Body of pancreas (tissue), 4 donors: ENCODE results near the gene TGM5. TPM values are rescaled to one million over a fixed set of nuclear protein-coding genes. Genes with fewer than 3 reads are reported as not detected.

ENCODE experiments used
- ATAC-seq: fragments of 150-250 bp; one replicate; pipeline ENCODE4 v1.9.1; 2016
- DNase-seq, 4 donors: peaks; one replicate each; pipeline ENCODE4 v3.0.0-alpha.2; 2019
- H3K27ac ChIP-seq, 4 donors: fragments of 200-600 bp; sonication (generic); 1 replicate in 3 of 4; 2 replicates in 1 of 4; pipeline versions ENCODE4 v1.5.1 to v1.6.1; 2016 to 2019; ENCODE audit warnings: mild to moderate bottlenecking in 1 of 4, mixed read lengths in 1 of 4, moderate library complexity in 1 of 4
- H3K27me3 ChIP-seq, 2 donors: fragments of 200-600 bp; sonication (generic); one replicate each; pipeline ENCODE4 v1.6.0; 2016; ENCODE audit warnings: mild to moderate bottlenecking in 1 of 2
- H3K36me3 ChIP-seq, 2 donors: fragments of 200-600 bp; sonication (generic); replicated peaks in 1 of 2; 2 replicates each; pipeline ENCODE4 v1.5.1; 2016; ENCODE audit warnings: low read depth in 2 of 2; ENCODE audit not compliant: insufficient read depth in 1 of 2
- H3K4me1 ChIP-seq: fragments of 200-600 bp; sonication (generic); one replicate; pipeline ENCODE4 v1.6.0; 2016
- H3K4me3 ChIP-seq, 2 donors: fragments of 200-600 bp; sonication (generic); 1 replicate in 1 of 2; 2 replicates in 1 of 2; pipeline ENCODE4 v1.5.1; 2016 to 2019
- H3K9me3 ChIP-seq, 3 donors: fragments of 200-600 bp; sonication (generic); 1 replicate in 2 of 3; 2 replicates in 1 of 3; pipeline ENCODE4 v1.5.1; 2016
- POLR2A ChIP-seq, 3 donors: fragments of 450-650 bp; IDR thresholded peaks; one replicate each; pipeline ENCODE4 v1.6.1; 2016; ENCODE audit warnings: antibody characterized with exemption in 3 of 3, mild to moderate bottlenecking in 2 of 3
- WGBS, 2 donors: methylation state at CpG; one replicate each; pipeline ENCODE4 v1.1.5; 2017; 5-methylcytosine and 5-hydroxymethylcytosine counted together
- intact Hi-C: fragments of 100-400 bp; cut with DNase I; formaldehyde crosslinking; loops from one replicate; pipeline ENCODE4 v1.15.1; 2023
- total RNA-seq, 2 donors: library from RNA; depleted of rRNA; stranded (reverse); fragments of >200 nt; gene quantifications; one replicate each; pipeline ENCODE4 v1.1.0, GENCODE V29; 2016
- TF ChIP-seq, protein P1 (sequence below), 7 experiments: fragments of 450-650 bp in 4 of 7; fragments of 200-600 bp in 3 of 7; sonication (generic) in 3 of 7; IDR thresholded peaks; one replicate each; pipeline ENCODE4 v1.5.1; 2016 to 2019; ENCODE audit warnings: antibody characterized with exemption in 7 of 7

The TGM5 gene
- total RNA-seq, 2 donors from 2014 or later: not detected

- ATAC-seq: no peak
- Histone ChIP-seq H3K36me3 (peaks cover 8 to 33% of the 10 kb centered on the region in 2 donors), H3K27ac (no peak overlapping the region), H3K9me3 (no peaks in the 10 kb centered on the region), H3K4me1 (peaks cover 4% of the 10 kb centered on the region), H3K4me3 (no peak overlapping the region), H3K27me3 (no peaks in the 10 kb centered on the region)
- TF ChIP-seq, protein P1, sequence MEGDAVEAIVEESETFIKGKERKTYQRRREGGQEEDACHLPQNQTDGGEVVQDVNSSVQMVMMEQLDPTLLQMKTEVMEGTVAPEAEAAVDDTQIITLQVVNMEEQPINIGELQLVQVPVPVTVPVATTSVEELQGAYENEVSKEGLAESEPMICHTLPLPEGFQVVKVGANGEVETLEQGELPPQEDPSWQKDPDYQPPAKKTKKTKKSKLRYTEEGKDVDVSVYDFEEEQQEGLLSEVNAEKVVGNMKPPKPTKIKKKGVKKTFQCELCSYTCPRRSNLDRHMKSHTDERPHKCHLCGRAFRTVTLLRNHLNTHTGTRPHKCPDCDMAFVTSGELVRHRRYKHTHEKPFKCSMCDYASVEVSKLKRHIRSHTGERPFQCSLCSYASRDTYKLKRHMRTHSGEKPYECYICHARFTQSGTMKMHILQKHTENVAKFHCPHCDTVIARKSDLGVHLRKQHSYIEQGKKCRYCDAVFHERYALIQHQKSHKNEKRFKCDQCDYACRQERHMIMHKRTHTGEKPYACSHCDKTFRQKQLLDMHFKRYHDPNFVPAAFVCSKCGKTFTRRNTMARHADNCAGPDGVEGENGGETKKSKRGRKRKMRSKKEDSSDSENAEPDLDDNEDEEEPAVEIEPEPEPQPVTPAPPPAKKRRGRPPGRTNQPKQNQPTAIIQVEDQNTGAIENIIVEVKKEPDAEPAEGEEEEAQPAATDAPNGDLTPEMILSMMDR (IDR thresholded peaks at IDR 0.05): no peak
- TF ChIP-seq POLR2A (IDR thresholded peaks at IDR 0.05): no peak
- DNase-seq: no peak
- 79 to 98% methylated on average over 2 of the region's 2 CpGs for WGBS, 2 donors
- intact Hi-C loops: no loop called here
Observed at GRCh38 chr15:43194795-43195194, 71.9 kb downstream of the TGM5 start.

DNA sequence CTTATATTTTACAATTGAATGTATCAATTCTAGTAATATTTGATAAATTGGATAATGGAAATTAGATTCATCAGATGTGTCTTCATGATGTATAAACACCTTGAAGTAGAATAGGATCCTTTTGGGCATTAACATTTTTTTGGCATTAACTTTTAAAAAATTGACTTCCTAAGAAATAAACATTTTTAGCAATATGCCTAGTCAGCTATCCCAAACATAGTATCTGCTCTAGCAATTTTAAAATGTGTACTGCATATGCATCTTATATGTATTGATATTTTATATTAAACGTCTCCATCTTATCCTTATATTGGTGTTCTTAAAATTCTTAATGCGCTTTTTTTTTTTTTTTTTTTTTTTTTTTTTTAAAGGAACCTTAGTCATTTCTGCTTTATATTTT lies 73.0 kb downstream of the TGM5 start:
- DNase-seq: no peak
- no peak overlapping the region for H3K4me3 ChIP-seq
- H3K9me3 ChIP-seq: no peaks in the 10 kb centered on the region
- H3K36me3 ChIP-seq: peaks cover 14 to 37% of the 10 kb centered on the region in 2 donors
- no peak overlapping the region for H3K27ac ChIP-seq
- no peak for TF ChIP-seq POLR2A (IDR thresholded peaks at IDR 0.05)
- TF ChIP-seq, protein P1 (IDR thresholded peaks at IDR 0.05): no peak
- H3K27me3 ChIP-seq: no peaks in the 10 kb centered on the region
- no peak for ATAC-seq
- intact Hi-C loops: no loop called here
- peaks cover 9% of the 10 kb centered on the region for H3K4me1 ChIP-seq
- 91 to 98% methylated on average over 2 of the region's 2 CpGs for WGBS, 2 donors

DNA sequence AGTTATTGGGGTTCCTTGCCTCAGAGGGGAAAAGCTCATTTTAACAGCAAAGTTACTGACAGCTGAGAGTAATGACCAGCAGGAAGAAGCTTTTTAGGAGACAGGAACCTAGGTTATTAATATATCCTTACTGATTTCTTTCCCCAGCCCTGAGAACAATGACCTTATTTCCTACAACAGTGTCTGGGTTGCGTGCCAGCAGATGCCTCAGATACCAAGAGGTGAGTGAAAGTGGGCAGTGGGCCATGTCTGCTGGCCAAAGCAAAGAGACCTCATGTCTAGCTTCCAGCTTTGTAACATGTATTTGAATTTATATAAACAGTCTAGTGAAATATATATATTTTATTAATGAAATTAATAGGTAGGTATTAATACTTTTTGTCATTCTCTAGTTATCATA lies 76.5 kb downstream of the TGM5 start:
- no peak overlapping the region for H3K4me3 ChIP-seq
- no peak overlapping the region for H3K27ac ChIP-seq
- TF ChIP-seq, protein P1 (IDR thresholded peaks at IDR 0.05): no peak
- TF ChIP-seq POLR2A (IDR thresholded peaks at IDR 0.05): no peak
- peaks cover 9 to 28% of the 10 kb centered on the region in 2 donors for H3K36me3 ChIP-seq
- peak; percentile 42 to 70 (median 64) for DNase-seq
- H3K27me3 ChIP-seq: no peaks in the 10 kb centered on the region
- H3K4me1 ChIP-seq: peaks cover 23% of the 10 kb centered on the region
- H3K9me3 ChIP-seq: no peaks in the 10 kb centered on the region
- intact Hi-C loops: no loop called here
- no peak for ATAC-seq
- WGBS, 2 donors: 41 to 73% methylated on average over 1 of the region's 1 CpG

GRCh38 chr15:43189296-43189695 lies 77.4 kb downstream of the TGM5 start:
- 80 to 81% methylated on average over 2 of the region's 2 CpGs for WGBS, 2 donors
- Histone ChIP-seq H3K27ac (no peak overlapping the region), H3K9me3 (no peaks in the 10 kb centered on the region), H3K27me3 (no peaks in the 10 kb centered on the region), H3K4me3 (no peak overlapping the region), H3K36me3 (peaks cover 9 to 20% of the 10 kb centered on the region in 2 donors), H3K4me1 (peaks cover 27% of the 10 kb centered on the region)
- ATAC-seq: no peak
- TF ChIP-seq POLR2A (IDR thresholded peaks at IDR 0.05): no peak
- TF ChIP-seq, protein P1 (IDR thresholded peaks at IDR 0.05): no peak
- intact Hi-C loops: no loop called here
- DNase-seq: no peak

DNA sequence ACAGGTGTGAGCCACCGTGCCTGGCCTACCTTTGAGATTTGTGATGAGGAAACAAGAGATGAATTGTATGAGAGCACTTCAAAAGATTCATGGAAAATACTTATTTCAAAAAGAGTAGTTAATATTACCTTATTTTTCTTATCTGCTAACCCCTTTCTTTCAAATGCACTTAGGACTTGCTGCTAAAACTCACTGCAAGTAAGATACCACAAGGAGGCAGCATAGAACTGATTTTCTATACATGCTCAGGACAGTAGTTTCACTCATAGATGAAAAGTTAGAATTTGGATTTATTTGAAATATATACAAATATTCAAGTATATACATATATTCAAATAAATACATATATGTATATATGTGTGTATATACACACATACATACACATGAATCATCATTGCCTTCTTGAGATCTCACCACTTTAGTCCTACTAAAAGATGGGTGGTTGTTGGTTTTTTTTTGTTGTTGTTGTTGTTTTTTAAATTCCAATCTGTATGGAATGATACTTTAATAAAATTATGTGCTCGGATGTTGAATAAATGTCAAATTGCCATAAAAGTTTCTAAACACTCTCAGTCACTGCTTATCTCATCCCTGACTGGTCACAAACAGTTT lies 79.1 kb downstream of the TGM5 start:
- Histone ChIP-seq H3K4me1 (peaks cover 27% of the 10 kb centered on the region), H3K27me3 (no peaks in the 10 kb centered on the region), H3K36me3 (peaks cover 9 to 14% of the 10 kb centered on the region in 2 donors), H3K27ac (no peak overlapping the region), H3K4me3 (no peak overlapping the region), H3K9me3 (no peaks in the 10 kb centered on the region)
- DNase-seq: peak in 1 of 4 donors; percentile 12
- 59 to 63% methylated on average over 2 of the region's 2 CpGs for WGBS, 2 donors
- TF ChIP-seq, protein P1 (IDR thresholded peaks at IDR 0.05): peak in 6 of 7 experiments; percentile 29 to 46 (median 44)
- no peak for TF ChIP-seq POLR2A (IDR thresholded peaks at IDR 0.05)
- intact Hi-C loops: no loop called here
- no peak for ATAC-seq
